ENCODE data around the gene TNFAIP1. TPM values are rescaled to one million over a fixed set of nuclear protein-coding genes. Genes with fewer than 3 reads are reported as not detected.

Gene TNFAIP1
- total RNA-seq, 1 experiment from 2014 or later = 49.4 TPM

DNA sequence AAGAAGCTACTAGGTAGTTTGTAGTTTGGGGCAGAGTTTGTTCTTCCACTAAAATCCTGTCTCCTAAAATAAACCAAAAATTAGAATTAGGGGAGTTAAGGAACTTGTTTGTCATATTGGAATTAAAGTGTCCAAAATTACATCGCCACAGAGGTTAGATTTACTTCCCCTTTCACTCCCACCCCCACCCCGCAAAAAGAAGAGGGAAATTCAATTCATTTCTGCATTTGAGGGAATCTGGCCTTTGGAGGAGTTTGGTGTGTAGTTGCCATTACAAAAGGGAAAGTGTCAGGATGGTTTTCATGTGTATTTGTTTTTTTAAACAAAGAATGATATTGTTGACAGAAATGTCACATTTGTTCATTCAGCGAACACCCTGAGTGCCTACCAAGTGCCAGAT is 10.8 kb upstream of the TNFAIP1 start:
- DNase-seq = no peak
- intact Hi-C loops (cut with micrococcal nuclease; ENCODE audit: unreplicated experiment) = loop anchor here (5.0 to 10.0 kb wide), 3 partner anchors 67 to 270 kb away; no protein-coding TSS in a partner anchor
- no TSS peak for BruUV-seq (replicated peaks)
- Mint-ChIP-seq H3K4me1 (ENCODE audit: low read depth, unreplicated experiment) (peaks cover 61% of the 10 kb centered on the region), H3K4me3 (ENCODE audit: low read depth, unreplicated experiment) (peak overlapping the region; percentile 41), H3K36me3 (ENCODE audit: insufficient read depth, unreplicated experiment) (peaks cover 67% of the 10 kb centered on the region), H3K27me3 (ENCODE audit: unreplicated experiment) (no peaks in the 10 kb centered on the region), H3K27ac (ENCODE audit: unreplicated experiment) (peak overlapping the region; percentile 47), H3K9me3 (ENCODE audit: low read depth, unreplicated experiment) (no peaks in the 10 kb centered on the region)
- CTCF ChIA-PET = interaction anchor here (0.7 to 1.2 kb wide), 2 partner anchors 11 to 91 kb away, joined by 3 read pairs; partner anchors contain the start of gene TNFAIP1
- TF ChIP-seq, protein P1, sequence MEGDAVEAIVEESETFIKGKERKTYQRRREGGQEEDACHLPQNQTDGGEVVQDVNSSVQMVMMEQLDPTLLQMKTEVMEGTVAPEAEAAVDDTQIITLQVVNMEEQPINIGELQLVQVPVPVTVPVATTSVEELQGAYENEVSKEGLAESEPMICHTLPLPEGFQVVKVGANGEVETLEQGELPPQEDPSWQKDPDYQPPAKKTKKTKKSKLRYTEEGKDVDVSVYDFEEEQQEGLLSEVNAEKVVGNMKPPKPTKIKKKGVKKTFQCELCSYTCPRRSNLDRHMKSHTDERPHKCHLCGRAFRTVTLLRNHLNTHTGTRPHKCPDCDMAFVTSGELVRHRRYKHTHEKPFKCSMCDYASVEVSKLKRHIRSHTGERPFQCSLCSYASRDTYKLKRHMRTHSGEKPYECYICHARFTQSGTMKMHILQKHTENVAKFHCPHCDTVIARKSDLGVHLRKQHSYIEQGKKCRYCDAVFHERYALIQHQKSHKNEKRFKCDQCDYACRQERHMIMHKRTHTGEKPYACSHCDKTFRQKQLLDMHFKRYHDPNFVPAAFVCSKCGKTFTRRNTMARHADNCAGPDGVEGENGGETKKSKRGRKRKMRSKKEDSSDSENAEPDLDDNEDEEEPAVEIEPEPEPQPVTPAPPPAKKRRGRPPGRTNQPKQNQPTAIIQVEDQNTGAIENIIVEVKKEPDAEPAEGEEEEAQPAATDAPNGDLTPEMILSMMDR (IDR thresholded peaks at IDR 0.05; ENCODE audit: unreplicated experiment) = no peak

DNA sequence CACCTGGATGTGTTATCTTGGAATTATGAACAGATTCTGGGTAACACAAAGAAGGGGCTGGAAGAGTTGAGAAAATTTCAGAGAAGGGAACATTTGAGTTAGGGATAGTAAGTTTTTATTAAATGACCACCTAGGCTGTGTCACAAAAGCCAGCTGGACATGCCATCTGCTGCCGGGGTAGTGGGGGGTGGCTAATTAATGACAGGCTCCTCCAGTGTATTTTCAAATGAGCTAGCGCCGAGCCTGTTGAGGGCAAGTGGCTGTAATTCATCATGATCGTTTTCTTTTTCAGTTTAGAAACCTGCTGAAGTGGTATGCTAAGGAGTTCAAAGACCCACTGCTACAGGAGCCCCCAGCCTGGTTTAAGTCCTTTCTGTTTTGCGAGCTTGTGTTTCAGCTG is 10.3 kb upstream of the TNFAIP1 start:
- TF ChIP-seq, protein P1 (IDR thresholded peaks at IDR 0.05; ENCODE audit: unreplicated experiment) = no peak
- CTCF ChIA-PET = interaction anchor here (0.7 to 1.2 kb wide), 3 partner anchors 10 to 92 kb away, joined by 3 to 6 read pairs (median 3); partner anchors contain the start of genes IFT20 and TNFAIP1
- intact Hi-C loops (cut with micrococcal nuclease; ENCODE audit: unreplicated experiment) = loop anchor here (5.0 to 10.0 kb wide), 2 partner anchors 68 to 270 kb away; no protein-coding TSS in a partner anchor
- H3K4me1 Mint-ChIP-seq (ENCODE audit: low read depth, unreplicated experiment) = peaks cover 57% of the 10 kb centered on the region
- BruUV-seq (replicated peaks) = no TSS peak
- H3K36me3 Mint-ChIP-seq (ENCODE audit: insufficient read depth, unreplicated experiment) = peaks cover 62% of the 10 kb centered on the region
- H3K27ac Mint-ChIP-seq (ENCODE audit: unreplicated experiment) = peak overlapping the region; percentile 47
- no peak for DNase-seq
- H3K27me3 Mint-ChIP-seq (ENCODE audit: unreplicated experiment) = no peaks in the 10 kb centered on the region
- no peaks in the 10 kb centered on the region for H3K9me3 Mint-ChIP-seq (ENCODE audit: low read depth, unreplicated experiment)
- peak overlapping the region; percentile 41 for H3K4me3 Mint-ChIP-seq (ENCODE audit: low read depth, unreplicated experiment)

DNA sequence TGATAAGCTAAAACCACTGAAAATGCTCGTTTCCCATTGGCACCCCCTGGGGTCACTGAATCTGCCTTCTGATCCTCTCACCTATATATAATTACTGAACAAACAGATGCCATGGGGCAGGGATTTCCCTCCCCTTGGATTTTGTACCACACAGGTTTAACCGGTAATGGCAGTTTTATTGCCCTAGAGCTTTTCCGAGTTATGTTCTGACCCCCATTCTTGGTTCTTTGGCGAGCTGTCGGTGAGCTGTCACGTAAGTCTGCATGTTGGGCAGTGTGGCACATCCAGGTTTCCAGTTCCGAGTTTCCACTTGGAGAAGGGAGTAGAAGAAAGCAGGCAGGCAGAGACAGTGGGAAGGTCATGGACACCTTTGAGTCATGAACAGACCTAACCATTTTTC is 9.4 kb upstream of the TNFAIP1 start:
- no peaks in the 10 kb centered on the region for H3K27me3 Mint-ChIP-seq (ENCODE audit: unreplicated experiment)
- intact Hi-C loops (cut with micrococcal nuclease; ENCODE audit: unreplicated experiment) = loop anchor here (5.0 to 10.0 kb wide), 2 partner anchors 69 to 271 kb away; no protein-coding TSS in a partner anchor
- TF ChIP-seq, protein P1 (IDR thresholded peaks at IDR 0.05; ENCODE audit: unreplicated experiment) = no peak
- CTCF ChIA-PET = interaction anchor here (0.6 to 1.2 kb wide), 4 partner anchors 9 to 521 kb away, joined by 3 to 6 read pairs (median 4); partner anchors contain the start of genes IFT20 and TNFAIP1
- peaks cover 48% of the 10 kb centered on the region for H3K4me1 Mint-ChIP-seq (ENCODE audit: low read depth, unreplicated experiment)
- DNase-seq = peak; percentile 67
- H3K36me3 Mint-ChIP-seq (ENCODE audit: insufficient read depth, unreplicated experiment) = peaks cover 55% of the 10 kb centered on the region
- peak overlapping the region; percentile 43 for H3K4me3 Mint-ChIP-seq (ENCODE audit: low read depth, unreplicated experiment)
- H3K9me3 Mint-ChIP-seq (ENCODE audit: low read depth, unreplicated experiment) = no peaks in the 10 kb centered on the region
- BruUV-seq (replicated peaks) = no TSS peak
- peak overlapping the region; percentile 87 for H3K27ac Mint-ChIP-seq (ENCODE audit: unreplicated experiment)

DNA sequence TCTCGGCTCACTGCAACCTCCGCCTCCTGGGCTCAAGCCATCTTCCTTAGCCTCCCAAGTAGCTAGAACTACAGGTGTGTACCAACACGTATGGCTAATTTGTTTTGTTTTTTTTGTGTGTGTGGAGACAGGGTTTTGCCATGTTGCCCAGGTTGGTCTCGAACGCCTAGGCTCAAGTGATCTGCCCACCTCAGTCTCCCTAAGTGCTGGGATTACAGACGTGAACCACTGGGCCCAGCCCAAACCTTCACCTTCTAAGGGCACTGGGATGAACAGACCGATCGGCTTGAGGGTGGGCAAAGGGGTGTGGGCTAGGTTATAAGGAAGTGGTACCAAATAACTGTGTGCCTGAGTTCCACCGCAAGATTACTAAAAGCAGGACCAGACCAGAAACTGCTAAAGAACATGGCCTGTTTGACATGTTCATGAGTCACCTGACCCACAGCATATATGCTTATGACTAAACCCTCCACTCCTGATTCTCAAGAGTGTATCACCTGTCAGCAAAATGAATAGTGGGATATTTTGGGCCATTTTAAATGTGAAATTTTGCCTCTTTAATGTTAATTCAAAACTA is 8.4 kb upstream of the TNFAIP1 start:
- H3K27ac Mint-ChIP-seq (ENCODE audit: unreplicated experiment) = no peak overlapping the region
- peak overlapping the region; percentile 43 for H3K4me3 Mint-ChIP-seq (ENCODE audit: low read depth, unreplicated experiment)
- TSS peak; percentile 32 for BruUV-seq (replicated peaks)
- no peaks in the 10 kb centered on the region for H3K9me3 Mint-ChIP-seq (ENCODE audit: low read depth, unreplicated experiment)
- peaks cover 59% of the 10 kb centered on the region for H3K36me3 Mint-ChIP-seq (ENCODE audit: insufficient read depth, unreplicated experiment)
- intact Hi-C loops (cut with micrococcal nuclease; ENCODE audit: unreplicated experiment) = loop anchor here (5.0 to 10.0 kb wide), 2 partner anchors 70 to 272 kb away; no protein-coding TSS in a partner anchor
- no peaks in the 10 kb centered on the region for H3K27me3 Mint-ChIP-seq (ENCODE audit: unreplicated experiment)
- peaks cover 41% of the 10 kb centered on the region for H3K4me1 Mint-ChIP-seq (ENCODE audit: low read depth, unreplicated experiment)
- no peak for DNase-seq
- TF ChIP-seq, protein P1 (IDR thresholded peaks at IDR 0.05; ENCODE audit: unreplicated experiment) = no peak
- CTCF ChIA-PET = no interaction called here

All from Calu3 (cell line).